HG03571 (cell line): ENCODE results near the gene LRCH1.

Source experiments
- ATAC-seq: cut with Tn5 transposase; IDR thresholded peaks from one replicate; pipeline ENCODE4 v1.9.1; 2021; ENCODE audit not compliant: unreplicated experiment

LRCH1 gene

GRCh38 chr13:46592385-46592784, 39.4 kb downstream of the LRCH1 start:
- ATAC-seq = no peak

DNA sequence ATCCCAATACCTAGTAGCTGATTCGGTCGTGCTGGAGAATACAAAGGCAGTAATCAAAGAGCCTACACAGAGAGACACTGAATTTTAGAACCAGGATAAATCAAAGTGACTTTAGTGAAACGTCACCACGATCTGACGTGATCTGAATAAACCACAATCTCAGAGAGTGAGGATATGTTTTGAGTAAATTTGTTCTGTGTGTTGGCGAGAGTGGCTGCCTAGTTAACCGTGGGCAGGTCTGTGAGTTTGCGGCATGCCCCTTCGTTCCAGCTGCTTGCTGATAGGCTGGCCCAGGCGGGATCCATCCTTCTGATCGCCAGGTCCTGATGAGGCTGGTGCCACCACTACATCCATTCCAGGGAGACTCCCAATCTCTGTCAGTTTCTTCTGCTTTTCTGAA, 40.4 kb downstream of the LRCH1 start:
- ATAC-seq = peak; percentile 30

GRCh38 chr13:46594374-46595078, 41.6 kb downstream of the LRCH1 start:
- no peak for ATAC-seq

DNA sequence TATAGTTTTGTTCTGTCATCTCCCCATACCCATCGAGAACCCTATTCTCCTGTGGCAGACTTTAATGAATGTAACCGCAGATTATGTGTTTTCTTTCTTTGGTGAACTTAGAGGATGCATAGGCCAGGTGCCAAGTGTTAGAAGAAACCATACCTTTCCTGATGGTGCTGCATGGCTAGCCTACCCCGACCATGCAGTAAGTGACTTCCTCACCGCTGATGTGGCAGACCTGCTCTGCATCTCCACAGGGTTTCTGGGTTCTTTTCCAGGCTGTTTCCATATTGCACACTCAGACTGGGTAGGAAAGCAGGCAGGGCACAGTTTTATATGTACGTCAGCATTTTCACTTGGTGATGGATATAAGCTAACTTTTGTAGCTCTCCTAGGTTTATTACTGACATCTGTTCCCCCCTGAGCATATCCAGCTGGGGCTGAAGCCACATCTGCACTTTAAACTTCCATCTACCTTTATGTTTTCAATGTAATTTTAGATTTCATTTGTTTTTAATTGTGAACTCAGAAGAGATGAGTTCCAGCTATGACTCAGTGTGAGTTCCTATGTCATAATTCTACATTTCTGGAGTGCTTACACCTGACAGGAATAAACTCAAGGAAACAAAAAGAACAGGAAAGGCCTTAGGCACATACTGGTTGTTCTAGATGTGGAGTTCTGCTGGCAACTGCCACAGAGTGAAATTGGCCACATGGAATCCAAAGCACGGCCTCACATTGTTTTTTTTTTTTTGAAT, 42.3 kb downstream of the LRCH1 start:
- peak; percentile 48 for ATAC-seq

DNA sequence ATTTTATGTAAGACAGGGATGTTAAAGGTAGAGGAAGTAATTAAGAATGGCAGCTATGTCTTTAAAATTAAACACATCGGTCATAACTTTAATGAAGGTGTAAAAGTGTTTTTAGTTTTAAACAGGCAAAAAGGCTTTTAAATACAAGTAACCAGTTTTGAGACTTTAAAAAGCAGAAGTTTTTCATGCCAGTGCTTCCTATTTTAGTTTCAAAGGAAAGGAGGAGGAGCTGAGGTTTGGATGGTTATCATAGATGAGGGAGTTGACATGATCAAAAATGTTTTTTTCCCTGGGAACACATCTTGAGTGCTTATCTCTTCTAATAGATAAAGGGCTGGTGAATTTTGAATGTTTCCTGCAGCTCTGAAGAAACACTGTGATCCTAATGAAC, 42.9 kb downstream of the LRCH1 start:
- ATAC-seq = no peak

DNA sequence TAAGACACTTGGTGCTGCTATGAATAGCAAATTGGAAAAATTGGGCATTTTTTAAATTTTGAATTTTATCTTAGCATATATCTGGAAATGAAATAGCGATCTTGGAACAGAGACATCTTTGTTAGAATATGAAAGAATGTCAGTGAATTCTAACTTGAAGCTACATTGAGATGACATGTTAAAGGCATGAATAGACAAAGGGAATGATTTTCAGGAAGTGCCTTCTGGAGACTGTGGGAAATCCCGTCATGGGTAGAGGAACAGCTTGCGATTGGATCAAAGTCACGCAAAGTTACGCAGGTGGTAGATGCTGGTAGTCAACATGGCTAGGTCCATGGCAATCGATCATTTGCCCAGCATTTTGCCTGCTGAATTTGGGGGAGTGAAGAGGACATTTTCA, 43.5 kb downstream of the LRCH1 start:
- ATAC-seq = no peak

DNA sequence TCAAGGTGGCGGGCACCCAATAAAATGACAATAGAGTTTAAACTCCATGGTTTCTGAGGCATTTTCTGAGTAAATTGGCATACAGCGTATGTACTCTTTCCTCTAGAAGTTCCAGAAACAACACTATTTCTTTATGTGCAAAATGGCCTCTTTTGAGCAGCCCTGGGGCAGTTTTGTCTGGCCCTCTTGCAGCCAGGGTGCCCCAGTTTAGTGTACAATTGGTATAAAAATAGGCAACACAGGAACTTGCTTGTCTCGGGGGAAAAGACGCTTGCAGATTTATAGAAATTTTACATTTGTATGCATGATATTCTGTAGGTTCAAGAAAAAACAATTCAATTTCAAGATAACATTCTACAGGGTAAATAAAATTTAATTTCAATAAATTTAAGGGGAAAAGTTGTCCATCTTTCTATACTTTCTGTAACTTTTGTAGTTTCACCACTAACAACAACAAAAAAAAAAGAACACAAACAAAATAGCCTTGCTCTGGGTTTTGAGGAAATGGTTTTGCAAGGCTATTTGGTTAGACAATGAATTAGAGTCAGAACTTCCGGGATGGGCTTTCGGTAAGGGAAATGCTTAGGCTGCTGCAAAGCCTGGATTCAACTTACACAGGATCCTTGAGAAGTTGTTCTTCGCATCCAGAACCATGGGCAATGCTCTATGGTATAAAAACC, 45.3 kb downstream of the LRCH1 start:
- peak; percentile 38 for ATAC-seq

GRCh38 chr13:46598820-46599180, 45.8 kb downstream of the LRCH1 start:
- ATAC-seq = peak; percentile 44

- no peak for ATAC-seq
These were observed 48.0 kb downstream of the LRCH1 start for GRCh38 chr13:46600943-46601311.

DNA sequence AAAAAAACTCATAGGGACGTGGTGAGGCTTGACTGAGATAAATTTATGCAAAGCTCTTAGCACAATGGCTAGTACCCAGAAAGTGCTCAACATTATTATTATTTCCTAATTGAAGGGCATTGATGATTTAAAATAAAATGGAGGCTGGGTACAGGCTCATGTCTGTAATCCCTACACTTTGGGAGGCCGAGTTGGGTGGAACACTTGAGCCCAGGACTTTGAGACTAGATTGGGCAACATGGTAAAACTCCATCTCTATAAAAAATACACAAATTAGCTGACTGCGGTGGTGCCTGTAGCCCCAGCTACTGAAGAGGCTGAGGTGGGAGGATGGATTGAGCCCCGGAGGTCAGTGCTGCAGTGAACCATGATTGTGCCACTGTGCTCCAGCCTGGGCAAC, 49.6 kb downstream of the LRCH1 start:
- ATAC-seq = no peak

DNA sequence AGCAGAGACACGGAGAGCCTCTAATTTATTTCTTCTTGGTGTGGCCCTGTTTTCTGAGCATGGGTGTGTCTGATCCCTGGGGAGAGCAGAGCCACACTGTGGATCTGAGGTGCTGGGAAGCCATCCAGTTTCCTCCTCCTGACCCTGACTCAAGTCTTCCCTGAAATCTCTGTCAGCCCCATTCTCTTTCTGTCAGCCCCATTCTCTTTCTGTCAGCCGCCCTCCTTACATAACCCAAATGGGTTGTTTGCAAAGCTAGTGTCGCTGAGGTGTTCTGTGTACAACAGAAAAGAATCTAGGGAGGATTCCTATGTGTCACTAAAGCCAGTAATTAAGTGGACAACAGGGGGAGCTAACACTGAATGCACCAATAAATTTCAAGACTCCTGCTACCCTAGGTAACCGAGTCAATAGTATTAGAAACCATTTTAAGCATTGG, 50.2 kb downstream of the LRCH1 start:
- ATAC-seq = no peak

DNA sequence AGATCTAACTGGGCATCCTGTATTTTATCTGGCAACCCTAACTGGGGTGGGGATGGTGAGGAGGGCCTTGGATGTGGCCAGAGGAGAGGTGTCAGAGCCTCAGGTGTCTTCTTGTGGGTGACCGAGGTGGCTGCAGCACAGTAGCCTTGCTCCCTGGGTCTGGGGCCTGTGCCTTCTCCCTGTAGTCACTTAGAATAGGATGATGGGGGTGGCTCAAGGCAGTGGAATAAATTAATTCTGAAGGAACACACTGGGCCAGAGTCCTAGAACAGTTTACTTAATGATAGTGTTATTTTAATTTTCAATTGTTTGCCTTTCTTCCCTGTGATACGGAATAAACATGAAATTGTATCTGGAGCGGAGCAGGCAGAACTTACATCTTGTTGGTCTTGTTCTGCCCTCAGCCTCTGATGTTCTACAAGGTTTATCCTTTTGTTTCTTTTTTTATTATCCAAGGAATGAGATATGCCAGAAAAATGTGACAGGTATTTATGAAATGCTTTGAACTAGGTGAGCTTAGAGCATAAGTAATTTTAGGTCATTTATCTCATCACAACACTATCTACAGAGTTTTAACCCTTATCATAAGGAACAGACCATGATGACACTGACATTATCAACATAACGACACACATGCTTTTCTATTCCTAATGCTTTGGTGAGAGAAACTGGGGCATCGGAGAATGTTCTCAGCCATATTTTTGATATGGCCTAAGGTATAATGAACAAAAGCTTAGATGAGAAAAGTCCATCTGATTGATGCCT, 51.4 kb downstream of the LRCH1 start:
- no peak for ATAC-seq

DNA sequence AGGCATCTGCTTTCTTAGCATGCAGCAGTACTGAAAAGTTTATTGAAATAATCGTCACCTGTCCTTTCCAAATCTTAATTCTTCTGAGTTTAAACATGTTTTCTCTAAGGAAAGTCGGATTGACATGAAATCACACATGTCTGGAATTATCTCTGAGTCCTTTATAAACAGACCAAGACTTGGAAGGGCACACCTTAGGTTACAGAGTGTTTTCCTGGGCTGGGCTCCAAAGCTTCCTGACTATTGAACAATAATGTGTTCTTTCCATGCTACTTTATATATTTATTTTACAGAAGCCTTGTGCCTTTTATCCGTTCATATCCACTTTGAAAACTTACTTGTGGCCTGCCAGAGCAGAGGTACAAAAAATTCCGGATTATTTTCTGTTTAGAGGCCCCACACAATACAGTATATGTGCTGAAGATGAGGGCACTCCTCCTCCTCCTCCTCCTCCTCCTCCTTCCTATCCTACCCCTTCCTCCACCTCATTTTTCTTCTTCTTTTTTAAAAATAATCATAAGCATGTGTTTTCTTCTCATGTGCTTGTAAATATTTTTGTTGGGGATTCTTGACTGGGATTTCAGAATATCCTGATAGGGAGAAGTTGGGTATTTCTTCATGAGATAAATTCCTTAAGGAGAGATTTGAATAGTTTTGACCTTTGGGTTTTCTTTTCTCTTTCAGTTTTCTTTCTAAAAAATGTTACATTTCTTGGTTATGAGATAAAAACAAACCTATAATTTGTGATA, 52.3 kb downstream of the LRCH1 start:
- ATAC-seq = no peak

- ATAC-seq = no peak
These were observed 53.0 kb downstream of the LRCH1 start for GRCh38 chr13:46605825-46606554.

DNA sequence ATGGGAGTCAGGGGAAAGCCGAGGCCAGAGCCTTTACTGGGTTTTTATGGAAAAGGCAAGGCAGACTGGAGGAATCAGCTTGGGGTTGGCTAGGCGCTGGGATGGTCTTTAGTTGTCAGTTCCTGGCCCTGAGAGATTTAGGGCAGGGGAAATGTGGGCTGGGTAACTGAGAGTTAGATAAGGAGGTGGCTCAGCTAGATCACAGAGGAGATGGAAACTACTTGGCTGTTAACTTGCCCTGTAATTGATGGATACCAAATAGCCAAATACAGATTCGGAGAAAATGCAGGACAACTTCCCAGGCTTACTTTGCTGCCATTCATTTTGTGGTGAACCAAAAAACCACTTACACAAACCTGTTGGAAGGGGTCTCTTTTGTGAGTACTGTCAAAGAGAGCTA, 54.0 kb downstream of the LRCH1 start:
- ATAC-seq = no peak

GRCh38 chr13:46607768-46608564, 55.0 kb downstream of the LRCH1 start:
- peak; percentile 38 for ATAC-seq

DNA sequence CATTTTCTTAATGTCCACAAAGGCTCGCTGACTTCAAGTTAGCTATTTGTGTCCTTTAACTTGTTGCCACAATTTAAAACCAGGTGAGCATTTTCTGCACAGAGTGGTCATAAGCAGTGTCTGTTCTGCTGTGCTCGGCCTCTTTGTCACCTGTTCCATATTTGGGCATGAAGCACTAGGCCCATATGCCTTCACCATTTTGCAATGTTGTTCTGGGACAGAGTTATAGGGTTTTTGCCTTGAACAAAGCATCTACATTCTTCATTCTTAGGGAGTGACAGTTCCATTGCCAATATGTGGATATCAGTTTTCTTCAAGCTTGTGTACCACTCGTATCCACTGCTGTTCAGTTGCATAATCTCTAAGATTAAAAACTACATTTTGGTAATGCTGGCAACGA, 56.1 kb downstream of the LRCH1 start:
- ATAC-seq = no peak

DNA sequence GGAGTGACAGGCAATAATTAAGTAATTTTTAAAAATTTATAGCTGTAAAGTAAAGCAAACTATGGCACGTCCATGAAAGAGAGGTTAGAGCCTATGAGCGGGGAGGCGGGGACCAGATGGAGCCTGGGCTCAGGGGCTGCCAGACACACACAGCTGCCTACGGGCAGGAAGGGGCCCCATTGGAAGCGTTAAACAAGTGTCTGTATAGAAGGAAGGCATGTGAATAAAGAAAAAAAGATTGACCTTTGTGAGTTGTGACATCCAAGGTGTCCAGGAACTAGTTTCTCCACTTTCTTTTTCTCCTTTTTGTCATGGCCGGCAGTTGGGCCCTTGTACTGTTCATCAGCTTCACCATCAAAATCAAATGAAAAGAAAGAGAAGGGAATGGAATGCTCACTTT, 56.8 kb downstream of the LRCH1 start:
- no peak for ATAC-seq

- ATAC-seq = no peak
These were observed 59.3 kb downstream of the LRCH1 start for GRCh38 chr13:46612267-46612666.
